Loucy (cell line): Measurements from ENCODE around the gene PHACTR4.

Experiments used
- H2AFZ ChIP-seq: fragments of 200-600 bp; sonication (generic); 2 replicates; pipeline ENCODE4 v1.6.0; 2016; ENCODE audit warnings: antibody characterized with exemption, mild to moderate bottlenecking, low read length, moderate library complexity
- H3F3A ChIP-seq: fragments of 200-600 bp; 2 replicates; pipeline ENCODE4 v1.6.0; 2016; ENCODE audit warnings: antibody characterized with exemption, low read depth, mild to moderate bottlenecking
- H3K27me3 ChIP-seq: fragments of 200-600 bp; sonication (generic); 2 replicates; pipeline ENCODE4 v1.6.1; 2014; ENCODE audit warnings: low read length, mild to moderate bottlenecking; ENCODE audit not compliant: insufficient read depth, poor library complexity, severe bottlenecking
- H3K36me3 ChIP-seq: fragments of 200-600 bp; sonication (generic); 2 replicates; pipeline ENCODE4 v1.6.1; 2016; ENCODE audit warnings: low read length; ENCODE audit not compliant: insufficient read depth
- H3K4me1 ChIP-seq: fragments of 200-600 bp; sonication (generic); 2 replicates; pipeline ENCODE4 v1.5.1; 2014; ENCODE audit warnings: low read length, mild to moderate bottlenecking; ENCODE audit not compliant: insufficient read depth, poor library complexity, severe bottlenecking
- H3K4me2 ChIP-seq: fragments of 200-600 bp; sonication (generic); 2 replicates; pipeline ENCODE4 v1.6.0; 2014; ENCODE audit warnings: antibody characterized with exemption, low read length, low read depth, mild to moderate bottlenecking; ENCODE audit not compliant: poor library complexity, severe bottlenecking
- H3K4me3 ChIP-seq: fragments of 200-600 bp; sonication (generic); 2 replicates; pipeline ENCODE4 v1.5.1; 2014; ENCODE audit warnings: low read length, mild to moderate bottlenecking, mixed read lengths; ENCODE audit not compliant: poor library complexity, severe bottlenecking
- H3K79me2 ChIP-seq: fragments of 200-600 bp; sonication (generic); 2 replicates; pipeline ENCODE4 v1.6.1; 2014; ENCODE audit warnings: low read length; ENCODE audit not compliant: insufficient read depth
- H3K9ac ChIP-seq: fragments of 200-600 bp; sonication (generic); 2 replicates; pipeline ENCODE4 v1.6.0; 2014; ENCODE audit warnings: mild to moderate bottlenecking, low read depth, low read length, moderate library complexity; ENCODE audit not compliant: poor library complexity, severe bottlenecking
- H3K9me2 ChIP-seq: fragments of 200-600 bp; sonication (generic); replicated peaks from 2 replicates; pipeline ENCODE4 v1.6.1; 2016; ENCODE audit warnings: low read depth, low read length, mixed read lengths
- H3K9me3 ChIP-seq: fragments of 200-600 bp; sonication (generic); 2 replicates; pipeline ENCODE4 v1.6.1; 2014; ENCODE audit warnings: mild to moderate bottlenecking, antibody characterized with exemption, low read length, low read depth; ENCODE audit not compliant: insufficient read depth
- H4K20me1 ChIP-seq: fragments of 200-600 bp; sonication (generic); 2 replicates; pipeline ENCODE4 v1.6.0; 2014; ENCODE audit warnings: antibody characterized with exemption, low read length, mild to moderate bottlenecking; ENCODE audit not compliant: insufficient read depth, poor library complexity, severe bottlenecking
- CTCF ChIP-seq: fragments of 200-600 bp; sonication (generic); conservative IDR thresholded peaks from 2 replicates; pipeline ENCODE4 v1.5.1; 2014; ENCODE audit warnings: mild to moderate bottlenecking, antibody characterized with exemption, low read length
- EZH2phosphoT487 ChIP-seq: fragments of 200-600 bp; IDR thresholded peaks from 2 replicates; pipeline ENCODE4 v1.6.1; 2018; ENCODE audit warnings: antibody characterized with exemption, mild to moderate bottlenecking, moderate library complexity, borderline replicate concordance

Gene PHACTR4

GRCh38 chr1:28394136-28394535 is 24.6 kb downstream of the PHACTR4 start:
- no peak overlapping the region for H3K4me3 ChIP-seq
- no peaks in the 10 kb centered on the region for H3K27me3 ChIP-seq
- H3K9ac ChIP-seq, result no peak overlapping the region
- peaks cover 11% of the 10 kb centered on the region for H4K20me1 ChIP-seq
- H3K9me3 ChIP-seq, result no peaks in the 10 kb centered on the region
- H3K9me2 ChIP-seq, result no peaks in the 10 kb centered on the region
- H3F3A ChIP-seq, result no peaks in the 10 kb centered on the region
- peaks cover 11% of the 10 kb centered on the region; the same call in 1 of the 2 replicates for H3K36me3 ChIP-seq
- no peaks in the 10 kb centered on the region for H3K4me1 ChIP-seq
- H2AFZ ChIP-seq, result no peak overlapping the region
- H3K79me2 ChIP-seq, result peaks cover 76% of the 10 kb centered on the region
- TF ChIP-seq EZH2phosphoT487 (no peak), CTCF (no peak)
- H3K4me2 ChIP-seq, result no peak overlapping the region

- H3K27me3 ChIP-seq, result no peaks in the 10 kb centered on the region
- H2AFZ ChIP-seq, result no peak overlapping the region
- TF ChIP-seq EZH2phosphoT487, result no peak
- TF ChIP-seq CTCF, result no peak
- peaks cover 9% of the 10 kb centered on the region for H4K20me1 ChIP-seq
- no peak overlapping the region for H3K4me2 ChIP-seq
- H3F3A ChIP-seq, result no peaks in the 10 kb centered on the region
- no peak overlapping the region for H3K4me3 ChIP-seq
- no peak overlapping the region for H3K9ac ChIP-seq
- no peaks in the 10 kb centered on the region for H3K9me3 ChIP-seq
- no peaks in the 10 kb centered on the region for H3K4me1 ChIP-seq
- no peaks in the 10 kb centered on the region for H3K9me2 ChIP-seq
- peaks cover 11% of the 10 kb centered on the region; the same call in 1 of the 2 replicates for H3K36me3 ChIP-seq
- peaks cover 75% of the 10 kb centered on the region for H3K79me2 ChIP-seq
These were observed 25.6 kb downstream of the PHACTR4 start for GRCh38 chr1:28395181-28395580.

- H4K20me1 ChIP-seq, result peaks cover 4% of the 10 kb centered on the region
- H3K36me3 ChIP-seq, result peaks cover 6% of the 10 kb centered on the region; the same call in 1 of the 2 replicates
- TF ChIP-seq CTCF (no peak), EZH2phosphoT487 (no peak)
- H3K9me3 ChIP-seq, result no peaks in the 10 kb centered on the region
- no peaks in the 10 kb centered on the region for H3K4me1 ChIP-seq
- no peak overlapping the region for H3K9ac ChIP-seq
- no peaks in the 10 kb centered on the region for H3F3A ChIP-seq
- no peaks in the 10 kb centered on the region for H3K9me2 ChIP-seq
- H2AFZ ChIP-seq, result no peak overlapping the region
- H3K27me3 ChIP-seq, result no peaks in the 10 kb centered on the region
- H3K4me3 ChIP-seq, result no peak overlapping the region
- no peak overlapping the region for H3K4me2 ChIP-seq
- H3K79me2 ChIP-seq, result peaks cover 78% of the 10 kb centered on the region
These were observed 32.2 kb downstream of the PHACTR4 start for GRCh38 chr1:28401760-28402159.
